Keratinocyte (primary cell): ENCODE results near the gene BFSP2. TPM values are rescaled to one million over a fixed set of nuclear protein-coding genes. Genes with fewer than 3 reads are reported as not detected.

ENCODE experiments used
- DNase-seq: peaks from one replicate; pipeline ENCODE4 v3.0.0-alpha.2; 2011; ENCODE audit warnings: low read depth, missing footprints, low spot score
- FAIRE-seq: peaks from 2 replicates; lab custom pipeline; 2011; peaks lifted over from hg19 to GRCh38; lab: Jason Lieb, UNC
- H2AFZ ChIP-seq: 2 replicates; pipeline ENCODE4 v1.6.0; 2012; ENCODE audit warnings: low read length, control low read depth, inconsistent platforms; ENCODE audit not compliant: control insufficient read depth
- H3K27ac ChIP-seq: 2 replicates; pipeline ENCODE4 v1.5.1; 2011; ENCODE audit warnings: low read length; ENCODE audit not compliant: control insufficient read depth, insufficient read depth
- H3K27me3 ChIP-seq: 3 replicates; pipeline ENCODE4 v1.6.0; 2011; ENCODE audit warnings: low read length; ENCODE audit not compliant: control insufficient read depth, insufficient read depth; ENCODE audit errors: extremely low read depth
- H3K36me3 ChIP-seq, 2 experiments: 2 replicates in 1 of 2; 3 replicates in 1 of 2; pipeline ENCODE4 v1.5.1; 2011; ENCODE audit warnings: low read length in 2 of 2, mild to moderate bottlenecking in 1 of 2; ENCODE audit not compliant: control insufficient read depth in 2 of 2, insufficient read depth in 2 of 2; ENCODE audit errors: extremely low read depth in 1 of 2
- H3K4me1 ChIP-seq: 3 replicates; pipeline ENCODE4 v1.5.1; 2011; ENCODE audit warnings: low read length; ENCODE audit not compliant: control insufficient read depth, insufficient read depth; ENCODE audit errors: extremely low read depth
- H3K4me2 ChIP-seq: 3 replicates; pipeline ENCODE4 v1.6.0; 2011; ENCODE audit warnings: low read depth, low read length; ENCODE audit not compliant: control insufficient read depth, insufficient read depth; ENCODE audit errors: extremely low read depth
- H3K4me3 ChIP-seq, 3 experiments: fragments of 200-600 bp in 1 of 3; sonication (generic) in 1 of 3; 2 replicates in 2 of 3; 3 replicates in 1 of 3; pipeline ENCODE4 v1.5.1; 2011 to 2016; ENCODE audit warnings: low read length in 3 of 3, mild to moderate bottlenecking in 3 of 3, control low read depth in 2 of 3, inconsistent platforms in 1 of 3, low read depth in 1 of 3, mixed read lengths in 1 of 3, mixed run types in 1 of 3, moderate library complexity in 1 of 3; ENCODE audit not compliant: control insufficient read depth in 2 of 3, insufficient read depth in 2 of 3; ENCODE audit errors: extremely low read depth in 1 of 3
- H3K79me2 ChIP-seq: 2 replicates; pipeline ENCODE4 v1.6.0; 2012; ENCODE audit warnings: low read length; ENCODE audit not compliant: control insufficient read depth, insufficient read depth
- H3K9ac ChIP-seq: 3 replicates; pipeline ENCODE4 v1.6.0; 2011; ENCODE audit warnings: low read length; ENCODE audit not compliant: control insufficient read depth, insufficient read depth; ENCODE audit errors: extremely low read depth
- H3K9me1 ChIP-seq: 3 replicates; pipeline ENCODE4 v1.6.0; 2011; ENCODE audit warnings: low read length; ENCODE audit not compliant: control insufficient read depth, insufficient read depth; ENCODE audit errors: extremely low read depth
- H3K9me3 ChIP-seq: 2 replicates; pipeline ENCODE4 v1.5.1; 2012; ENCODE audit warnings: low read depth, low read length; ENCODE audit not compliant: control insufficient read depth
- H4K20me1 ChIP-seq: 3 replicates; pipeline ENCODE4 v1.6.0; 2011; ENCODE audit warnings: low read length; ENCODE audit not compliant: control insufficient read depth, insufficient read depth; ENCODE audit errors: extremely low read depth
- CTCF ChIP-seq, 3 experiments: IDR thresholded peaks in 1 of 3; conservative IDR thresholded peaks in 1 of 3; optimal IDR thresholded peaks in 1 of 3; 2 replicates in 2 of 3; 3 replicates in 1 of 3; pipeline versions ENCODE3 to v1.5.1; 2011; ENCODE audit warnings: low read length in 3 of 3, mild to moderate bottlenecking in 3 of 3, moderate library complexity in 2 of 3, control low read depth in 1 of 3, inconsistent platforms in 1 of 3; ENCODE audit not compliant: insufficient read depth in 2 of 3; ENCODE audit errors: extremely low read depth in 1 of 3
- EZH2 ChIP-seq: IDR thresholded peaks from one replicate; pipeline ENCODE4 v1.6.1; 2012; ENCODE audit warnings: inconsistent platforms, mild to moderate bottlenecking, low read length, moderate library complexity
- dilution Hi-C: fragments of 300-500 bp; cut with MboI; formaldehyde crosslinking; loops from one replicate; pipeline ENCODE4 v1.7.0; 2020; ENCODE audit warnings: low sequenced_read_pairs; ENCODE audit not compliant: extremely low pct_ligation_motif_present
- polyA plus RNA-seq, 5 experiments: library from polyadenylated mRNA; depleted of rRNA in 3 of 5; stranded (reverse) in 3 of 5; stranded (forward) in 1 of 5; unstranded in 1 of 5; fragments of >200 nt; gene quantifications; 1 replicate in 1 of 5; 2 replicates in 3 of 5; 3 replicates in 1 of 5; pipeline versions ENCODE4 v1.2.1 to v1.2.3, GENCODE V29; 2011 to 2012; ENCODE audit warnings: missing spikeins in 2 of 5, low read depth in 1 of 5, low replicate concordance in 1 of 5

Gene BFSP2
- polyA plus RNA-seq, 1 donor (not counting 4 experiments of a cell fraction or from before 2014, with no cell fraction given) = not detected

- Histone ChIP-seq H3K9me1 (no peaks in the 10 kb centered on the region), H3K9me3 (no peaks in the 10 kb centered on the region), H3K79me2 (no peaks in the 10 kb centered on the region), H3K4me2 (no peak overlapping the region), H3K27me3 (peaks cover 8% of the 10 kb centered on the region), H2AFZ (no peak overlapping the region), H3K36me3 (no peaks in the 10 kb centered on the region), H4K20me1 (no peaks in the 10 kb centered on the region), H3K9ac (no peak overlapping the region), H3K27ac (no peak overlapping the region), H3K4me1 (no peaks in the 10 kb centered on the region), H3K4me3 (no peak overlapping the region)
- dilution Hi-C loops = no loop called here
- DNase-seq (no peak), FAIRE-seq (no peak)
- TF ChIP-seq EZH2 (no peak), CTCF (optimal IDR thresholded peaks at IDR 0.05 in 1 of 3, IDR thresholded peaks at IDR 0.05 in 1 of 3, conservative IDR thresholded peaks at IDR 0.05 in 1 of 3; ENCODE audit: extremely low read depth in 1 of 3, insufficient read depth in 2 of 3, low read length in 3 of 3) (no peak)
These were observed 28.2 kb upstream of the BFSP2 start for GRCh38 chr3:133371676-133372075.

DNA sequence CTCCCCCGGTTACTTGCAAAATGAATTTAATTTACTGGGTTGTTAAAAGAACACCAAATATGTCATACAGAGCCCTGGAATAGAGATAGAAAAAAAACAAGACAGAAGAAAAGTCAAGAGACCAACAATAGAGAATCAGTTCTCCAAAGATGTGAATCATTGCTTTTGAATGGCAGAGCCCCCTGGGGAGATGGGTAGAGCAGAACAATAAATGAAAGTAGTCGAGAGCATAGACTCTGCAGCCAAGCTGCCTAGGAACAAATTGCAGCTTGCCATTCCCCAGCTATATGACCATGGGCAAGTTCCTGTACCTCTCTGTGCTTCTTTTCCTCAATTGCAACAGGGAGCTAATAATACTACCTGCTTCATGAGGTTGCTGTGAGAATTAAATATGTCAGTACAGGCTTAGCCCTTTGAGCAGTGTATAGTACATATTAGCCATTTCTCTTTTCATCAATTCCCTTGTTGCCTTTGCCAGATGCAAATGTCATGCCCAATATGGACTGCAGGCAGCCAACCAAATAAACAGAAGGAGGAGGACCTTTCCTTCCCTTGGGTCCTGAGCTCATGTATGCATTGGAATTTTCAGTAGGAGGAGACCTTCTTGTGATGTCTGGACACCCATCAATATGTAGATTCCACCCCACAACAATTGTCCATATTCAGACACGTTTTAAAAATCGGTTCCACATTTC, 25.0 kb upstream of the BFSP2 start:
- H3K9me1 ChIP-seq = no peaks in the 10 kb centered on the region
- H3K4me3 ChIP-seq = no peak overlapping the region
- H3K9ac ChIP-seq = no peak overlapping the region
- H3K79me2 ChIP-seq = no peaks in the 10 kb centered on the region
- H3K4me1 ChIP-seq = no peaks in the 10 kb centered on the region
- TF ChIP-seq EZH2 (no peak), CTCF (optimal IDR thresholded peaks at IDR 0.05 in 1 of 3, IDR thresholded peaks at IDR 0.05 in 1 of 3, conservative IDR thresholded peaks at IDR 0.05 in 1 of 3; ENCODE audit: extremely low read depth in 1 of 3, insufficient read depth in 2 of 3, low read length in 3 of 3) (no peak)
- no peaks in the 10 kb centered on the region for H3K36me3 ChIP-seq
- H3K27me3 ChIP-seq = no peaks in the 10 kb centered on the region
- no peak for FAIRE-seq
- no peak for DNase-seq
- H3K9me3 ChIP-seq = no peaks in the 10 kb centered on the region
- H3K27ac ChIP-seq = no peak overlapping the region
- no peaks in the 10 kb centered on the region for H4K20me1 ChIP-seq
- H3K4me2 ChIP-seq = no peak overlapping the region
- H2AFZ ChIP-seq = no peak overlapping the region
- dilution Hi-C loops = no loop called here
